Fibroblast of skin of scalp (primary cell): ENCODE results near the gene CEL. TPM values are rescaled to one million over a fixed set of nuclear protein-coding genes. Genes with fewer than 3 reads are reported as not detected.
"Not testable (repeated sequence)": the region's sequence is repeated elsewhere in the genome, so short reads cannot be mapped to it uniquely, and the experiment has no call there.

ENCODE experiments used
- DNase-seq: peaks from one replicate; pipeline ENCODE4 v3.0.0-alpha.2; 2013
- polyA plus RNA-seq, 2 experiments: library from polyadenylated mRNA; unstranded; fragments of 120-200 nt; gene quantifications; one replicate each; pipeline ENCODE4 v1.2.1, GENCODE V29; 2013; ENCODE audit not compliant: insufficient read length in 2 of 2

Gene CEL
- polyA plus RNA-seq (2013, experiment 1 of 2; ENCODE audit: insufficient read length) = 0.76 TPM
- polyA plus RNA-seq (2013, experiment 2 of 2; ENCODE audit: insufficient read length) = 0.80 TPM

GRCh38 chr9:133061764-133062145 is at the start of gene CEL:
TSS of gene CEL (plus strand) at chr9:133061981. CDS start at chr9:133062003, 22 bp downstream.
- not testable (repeated sequence) for DNase-seq

- DNase-seq = no peak
Measured at GRCh38 chr9:133014696-133015095, 47.1 kb upstream of the CEL start.

- no peak for DNase-seq
Measured at GRCh38 chr9:133023117-133023890, 38.5 kb upstream of the CEL start.

GRCh38 chr9:133026426-133026825 is 35.4 kb upstream of the CEL start:
- no peak for DNase-seq

GRCh38 chr9:133027134-133027533 is 34.6 kb upstream of the CEL start:
- no peak for DNase-seq

GRCh38 chr9:133028221-133028620 is 33.6 kb upstream of the CEL start:
- no peak for DNase-seq

GRCh38 chr9:133029994-133030316 is 31.8 kb upstream of the CEL start:
- DNase-seq = no peak

GRCh38 chr9:133030317-133031129 is 31.3 kb upstream of the CEL start, which contains the start of gene GTF3C5:
TSS of gene GTF3C5 (plus strand) at chr9:133030997. CDS start at chr9:133031012, 15 bp downstream.
- DNase-seq = peak; percentile 99

- no peak for DNase-seq
Measured at GRCh38 chr9:133031130-133031422, 30.7 kb upstream of the CEL start.

- no peak for DNase-seq
Measured at GRCh38 chr9:133031496-133031911, 30.3 kb upstream of the CEL start.

GRCh38 chr9:133032171-133032570 is 29.6 kb upstream of the CEL start:
- DNase-seq = no peak

- no peak for DNase-seq
Measured at GRCh38 chr9:133035669-133036068, 26.1 kb upstream of the CEL start.

- no peak for DNase-seq
Measured at GRCh38 chr9:133037775-133038515, 23.8 kb upstream of the CEL start.

GRCh38 chr9:133040892-133041479 is 20.8 kb upstream of the CEL start:
- DNase-seq = peak; percentile 55

GRCh38 chr9:133041958-133042357 is 19.8 kb upstream of the CEL start:
- DNase-seq = no peak

GRCh38 chr9:133042676-133043075 is 19.1 kb upstream of the CEL start:
- DNase-seq = no peak

GRCh38 chr9:133043449-133044035 is 18.2 kb upstream of the CEL start:
- DNase-seq = no peak

GRCh38 chr9:133044125-133044524 is 17.7 kb upstream of the CEL start:
- no peak for DNase-seq

GRCh38 chr9:133044661-133045060 is 17.1 kb upstream of the CEL start:
- DNase-seq = no peak

GRCh38 chr9:133045132-133045531 is 16.6 kb upstream of the CEL start:
- no peak for DNase-seq

GRCh38 chr9:133046196-133046899 is 15.4 kb upstream of the CEL start:
- no peak for DNase-seq

GRCh38 chr9:133046900-133047295 is 14.9 kb upstream of the CEL start:
- no peak for DNase-seq
